HL-60 (cell line): Measurements from ENCODE around the gene TEX22.

Source experiments
- CTCF ChIP-seq: IDR thresholded peaks from one replicate; pipeline ENCODE4 v1.5.1; 2011; ENCODE audit warnings: low read length, control low read depth, inconsistent platforms; ENCODE audit not compliant: insufficient read depth
- REST ChIP-seq: IDR thresholded peaks from 2 replicates; pipeline ENCODE4 v1.6.1; 2012; ENCODE audit warnings: low read depth; ENCODE audit not compliant: insufficient replicate concordance

GRCh38 chr14:105455766-105456660, 57.7 kb downstream of the TEX22 start:
- TF ChIP-seq CTCF (no peak), REST (no peak)
